CD4-positive, alpha-beta T cell (primary cell): ENCODE measurements around the gene ATAD3B. TPM values are rescaled to one million over a fixed set of nuclear protein-coding genes. Genes with fewer than 3 reads are reported as not detected.
"Not testable (repeated sequence)": the region's sequence is repeated elsewhere in the genome, so short reads cannot be mapped to it uniquely, and the experiment has no call there.

Experiments
- ATAC-seq: fragments of 200-7000 bp; cut with Tn5 transposase; one replicate; pipeline ENCODE4 v1.10.0; 2022; ENCODE audit warnings: mild to moderate bottlenecking; ENCODE audit not compliant: poor library complexity
- CTCF ChIA-PET: fragments of 350-600 bp; sonication (Branson Sonifier 250); formaldehyde crosslinking; loops from one replicate; lab custom pipeline; 2021; ENCODE audit warnings: antibody characterized with exemption, inconsistent platforms; lab: Charles Lee
- POLR2A ChIA-PET: fragments of 350-600 bp; sonication (Branson Sonifier 250); formaldehyde crosslinking; loops from one replicate; lab custom pipeline; 2021; ENCODE audit warnings: antibody characterized with exemption, inconsistent platforms; lab: Charles Lee
- DNase-seq, 14 experiments: peaks; one replicate each; pipeline ENCODE4 v3.0.0-alpha.2; 2013 to 2020; ENCODE audit warnings: mixed read lengths in 2 of 14
- H3K27ac ChIP-seq, 2 donors: one replicate each; pipeline versions ENCODE4 v1.5.1 to v1.7.0; 2013; ENCODE audit warnings: low read length in 2 of 2, low read depth in 1 of 2, mild to moderate bottlenecking in 1 of 2
- H3K27me3 ChIP-seq, 2 experiments: 1 replicate in 1 of 2; 2 replicates in 1 of 2; pipeline versions ENCODE4 v1.6.1 to v1.7.0; 2013; ENCODE audit warnings: low read length in 2 of 2, control low read depth in 1 of 2, mild to moderate bottlenecking in 1 of 2, moderate library complexity in 1 of 2; ENCODE audit not compliant: insufficient read depth in 2 of 2, control insufficient read depth in 1 of 2
- H3K36me3 ChIP-seq: one replicate; pipeline ENCODE4 v1.6.1; 2013; ENCODE audit warnings: low read length, control low read depth; ENCODE audit not compliant: insufficient read depth
- H3K4me1 ChIP-seq: one replicate; pipeline ENCODE4 v1.6.1; 2013; ENCODE audit warnings: low read length, control low read depth; ENCODE audit not compliant: insufficient read depth
- H3K4me3 ChIP-seq: one replicate; pipeline ENCODE4 v1.5.1; 2013; ENCODE audit warnings: mild to moderate bottlenecking, low read length, moderate library complexity
- H3K9me3 ChIP-seq, 2 experiments: 1 replicate in 1 of 2; 2 replicates in 1 of 2; pipeline versions ENCODE4 v1.6.1 to v1.7.0; 2013; ENCODE audit warnings: low read length in 2 of 2, mild to moderate bottlenecking in 2 of 2, control low read depth in 1 of 2, moderate library complexity in 1 of 2; ENCODE audit not compliant: control insufficient read depth in 1 of 2, insufficient read depth in 1 of 2
- H3K27ac Mint-ChIP-seq: one replicate; pipeline ENCODE4 v1.8.0; 2020; ENCODE audit warnings: mixed read lengths
- H3K27me3 Mint-ChIP-seq: one replicate; pipeline ENCODE4 v1.8.0; 2021; ENCODE audit warnings: mixed read lengths
- H3K36me3 Mint-ChIP-seq: one replicate; pipeline ENCODE4 v1.8.0; 2021; ENCODE audit warnings: low read depth, mixed read lengths
- H3K4me1 Mint-ChIP-seq: one replicate; pipeline ENCODE4 v1.8.0; 2021; ENCODE audit warnings: low read depth, mixed read lengths
- H3K4me3 Mint-ChIP-seq: one replicate; pipeline ENCODE4 v1.8.0; 2020; ENCODE audit warnings: mild to moderate bottlenecking, mixed read lengths
- H3K9me3 Mint-ChIP-seq: one replicate; pipeline ENCODE4 v1.8.0; 2020; ENCODE audit warnings: mixed read lengths
- intact Hi-C, 2 experiments: fragments of 100-400 bp; cut with DNase I in 1 of 2; cut with micrococcal nuclease in 1 of 2; formaldehyde crosslinking; loops; one replicate each; pipeline versions ENCODE4 v1.15.1 to v1.9.0; 2023 to 2025; cut with DNase I, micrococcal nuclease
- total RNA-seq, 174 experiments: library from RNA in 2 of 174; stranded (reverse) in 2 of 174; gene quantifications; one replicate each; pipeline ENCODE4 v1.2.3 and lab custom pipeline; 2021 to 2026
- TF ChIP-seq, protein P1 (sequence below): fragments of 200-600 bp; IDR thresholded peaks from one replicate; pipeline ENCODE4 v1.8.0; 2022; ENCODE audit warnings: antibody characterized with exemption, mild to moderate bottlenecking

Gene ATAD3B
- total RNA-seq, 2 experiments from 2014 or later = 44.3 to 49.1 TPM

DNA sequence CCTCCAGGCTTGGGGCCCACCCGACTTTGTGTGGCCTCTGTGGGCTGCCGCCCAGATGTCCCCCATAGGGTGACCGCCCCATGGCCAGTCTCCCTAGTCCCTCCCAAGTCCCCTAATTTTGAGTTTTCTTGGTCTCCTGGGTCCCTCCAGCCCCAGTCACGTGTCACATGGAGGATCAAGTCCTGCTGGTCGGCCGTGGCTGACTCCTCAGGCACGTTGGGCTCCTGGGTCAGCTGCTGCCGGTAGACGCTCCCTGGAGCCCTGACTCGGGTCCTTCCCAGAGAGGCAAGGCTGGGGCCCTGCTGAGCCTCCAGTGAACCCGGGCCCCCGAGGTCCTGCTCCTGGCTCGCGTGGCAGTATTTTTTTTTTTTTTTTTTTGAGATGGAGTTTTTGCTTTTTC, 11.9 kb upstream of the ATAD3B start:
- DNase-seq, CTCF ChIA-PET, H3K4me1 ChIP-seq, H3K4me3 ChIP-seq, H3K36me3 ChIP-seq, H3K36me3 Mint-ChIP-seq, ATAC-seq, H3K4me1 Mint-ChIP-seq, H3K27ac Mint-ChIP-seq, H3K4me3 Mint-ChIP-seq, H3K27ac ChIP-seq, POLR2A ChIA-PET, H3K27me3 ChIP-seq, intact Hi-C loops, H3K9me3 ChIP-seq, H3K9me3 Mint-ChIP-seq, H3K27me3 Mint-ChIP-seq: not testable (repeated sequence)

DNA sequence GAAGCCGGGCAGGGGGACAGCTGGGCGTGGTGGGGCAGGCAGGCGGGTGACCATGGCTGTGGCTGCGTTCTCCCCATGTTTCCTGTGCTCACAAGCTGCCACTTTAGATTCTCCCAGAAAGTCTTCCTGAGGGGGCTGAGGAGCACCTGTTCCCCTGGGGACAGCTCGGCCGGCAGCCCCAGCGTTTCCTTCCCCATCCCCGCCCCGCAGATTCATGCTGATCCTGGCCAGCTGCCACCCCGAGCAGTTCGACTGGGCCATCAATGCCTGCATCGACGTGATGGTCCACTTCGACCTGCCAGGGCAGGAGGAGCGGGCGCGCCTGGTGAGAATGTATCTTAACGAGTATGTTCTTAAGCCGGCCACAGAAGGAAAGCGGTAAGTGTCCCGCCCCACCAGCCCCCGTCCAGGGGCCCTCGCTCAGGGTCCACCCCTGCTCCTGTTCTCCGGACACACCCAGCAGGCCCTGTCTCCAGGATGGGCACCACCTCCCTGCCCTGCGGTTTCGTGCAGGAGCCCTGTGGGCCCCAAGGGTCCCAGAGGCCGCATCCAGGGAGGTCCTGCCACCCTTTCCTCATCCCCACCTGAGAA, 10.9 kb upstream of the ATAD3B start:
- Mint-ChIP-seq H3K36me3 (no peaks in the 10 kb centered on the region), H3K9me3 (no peaks in the 10 kb centered on the region), H3K4me1 (no peaks in the 10 kb centered on the region), H3K4me3 (no peak overlapping the region), H3K27me3 (peaks cover 4% of the 10 kb centered on the region), H3K27ac (no peak overlapping the region)
- no peaks in the 10 kb centered on the region for H3K36me3 ChIP-seq
- POLR2A ChIA-PET = no interaction called here
- no peak overlapping the region for H3K4me3 ChIP-seq
- CTCF ChIA-PET = no interaction called here
- H3K4me1 ChIP-seq = peaks cover 5% of the 10 kb centered on the region
- H3K9me3 ChIP-seq = peaks cover 0 to 7% of the 10 kb centered on the region in 2 experiments
- ATAC-seq (no peak), DNase-seq (no peak)
- TF ChIP-seq, protein P1, sequence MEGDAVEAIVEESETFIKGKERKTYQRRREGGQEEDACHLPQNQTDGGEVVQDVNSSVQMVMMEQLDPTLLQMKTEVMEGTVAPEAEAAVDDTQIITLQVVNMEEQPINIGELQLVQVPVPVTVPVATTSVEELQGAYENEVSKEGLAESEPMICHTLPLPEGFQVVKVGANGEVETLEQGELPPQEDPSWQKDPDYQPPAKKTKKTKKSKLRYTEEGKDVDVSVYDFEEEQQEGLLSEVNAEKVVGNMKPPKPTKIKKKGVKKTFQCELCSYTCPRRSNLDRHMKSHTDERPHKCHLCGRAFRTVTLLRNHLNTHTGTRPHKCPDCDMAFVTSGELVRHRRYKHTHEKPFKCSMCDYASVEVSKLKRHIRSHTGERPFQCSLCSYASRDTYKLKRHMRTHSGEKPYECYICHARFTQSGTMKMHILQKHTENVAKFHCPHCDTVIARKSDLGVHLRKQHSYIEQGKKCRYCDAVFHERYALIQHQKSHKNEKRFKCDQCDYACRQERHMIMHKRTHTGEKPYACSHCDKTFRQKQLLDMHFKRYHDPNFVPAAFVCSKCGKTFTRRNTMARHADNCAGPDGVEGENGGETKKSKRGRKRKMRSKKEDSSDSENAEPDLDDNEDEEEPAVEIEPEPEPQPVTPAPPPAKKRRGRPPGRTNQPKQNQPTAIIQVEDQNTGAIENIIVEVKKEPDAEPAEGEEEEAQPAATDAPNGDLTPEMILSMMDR = no peak
- H3K27ac ChIP-seq = no peak overlapping the region
- intact Hi-C loops = no loop called here
- no peaks in the 10 kb centered on the region for H3K27me3 ChIP-seq

DNA sequence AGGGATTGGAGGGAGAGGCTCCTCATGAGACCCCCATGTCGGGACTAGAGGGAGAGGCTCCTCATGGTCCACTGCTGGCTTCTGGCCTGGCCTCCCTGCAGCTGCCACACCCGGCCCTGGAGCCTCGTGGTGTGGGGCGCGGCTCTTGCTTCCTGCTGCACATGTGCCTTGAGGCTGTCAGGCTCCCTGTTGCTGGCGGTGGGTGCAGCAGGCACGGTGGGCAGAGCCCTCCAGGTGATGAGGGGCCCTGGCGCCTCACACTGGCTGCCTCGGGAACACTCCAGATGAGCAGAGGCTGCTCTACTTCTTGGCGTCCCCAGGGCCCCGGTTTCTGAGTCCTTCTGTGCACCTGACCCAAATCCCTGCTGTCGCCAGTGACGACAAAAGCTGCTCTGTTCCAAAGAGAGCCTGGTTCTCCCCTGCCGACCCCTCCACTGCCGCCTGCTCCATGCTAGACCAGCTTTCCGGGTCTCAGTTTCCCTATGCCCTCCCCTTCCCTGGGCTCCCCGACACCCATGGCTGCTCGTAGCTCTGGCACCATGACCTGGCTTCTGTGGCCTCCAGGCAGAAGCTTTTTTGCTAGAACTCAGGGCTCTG, 9.7 kb upstream of the ATAD3B start:
- ATAC-seq = no peak
- Mint-ChIP-seq H3K36me3 (no peaks in the 10 kb centered on the region), H3K9me3 (no peaks in the 10 kb centered on the region), H3K27me3 (peaks cover 4% of the 10 kb centered on the region), H3K27ac (no peak overlapping the region), H3K4me3 (no peak overlapping the region), H3K4me1 (no peaks in the 10 kb centered on the region)
- TF ChIP-seq, protein P1 = no peak
- Histone ChIP-seq H3K36me3 (no peaks in the 10 kb centered on the region), H3K27me3 (no peaks in the 10 kb centered on the region), H3K9me3 (peaks cover 0 to 7% of the 10 kb centered on the region in 2 experiments), H3K4me1 (peaks cover 5% of the 10 kb centered on the region), H3K4me3 (no peak overlapping the region), H3K27ac (no peak overlapping the region)
- DNase-seq = no peak
- intact Hi-C loops = no loop called here
- ChIA-PET CTCF (no interaction called here), POLR2A (interaction anchor here (0.9 kb wide), 1 partner anchor 43 kb away, joined by 4 read pairs; no protein-coding TSS in a partner anchor)
